ENCODE results near the gene FAM53B.

DNA sequence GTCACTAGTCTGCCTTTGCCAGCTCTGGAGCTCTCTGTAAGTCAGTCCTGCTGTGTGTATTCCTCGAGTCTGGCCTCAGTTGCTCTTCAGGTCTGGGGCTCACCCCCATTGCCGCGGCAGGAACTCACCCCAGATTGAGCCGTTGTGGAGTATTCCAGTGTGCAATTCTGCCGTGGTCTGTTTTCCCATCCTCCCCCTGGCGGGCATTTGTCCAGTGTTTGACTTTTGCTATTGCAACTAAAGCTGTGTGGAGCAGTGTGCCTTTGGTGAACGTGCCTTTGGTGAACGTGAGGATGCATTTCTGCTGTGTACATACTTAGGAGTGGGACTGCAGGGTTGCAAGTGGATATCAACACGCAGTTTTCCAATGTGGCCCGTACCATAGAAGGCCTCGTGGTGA, 134.5 kb downstream of the FAM53B start:
- TF ChIP-seq CTCF (IDR thresholded peaks at IDR 0.05) (no peak), POLR2AphosphoS5 (IDR thresholded peaks at IDR 0.05) (no peak), POLR2A (IDR thresholded peaks at IDR 0.05) (no peak), EP300 (IDR thresholded peaks at IDR 0.05) (no peak)
